Endothelial cell of umbilical vein (primary cell): ENCODE measurements around the gene DIS3. TPM values are rescaled to one million over a fixed set of nuclear protein-coding genes. Genes with fewer than 3 reads are reported as not detected.
"Not testable (repeated sequence)": the region's sequence is repeated elsewhere in the genome, so short reads cannot be mapped to it uniquely, and the experiment has no call there.

Source experiments
- BruUV-seq: library from RNA; stranded (reverse); fragments of 400-500 nt; replicated peaks from 2 replicates; lab custom pipeline; 2021; lab: Mats Ljungman, UMichigan
- CTCF ChIA-PET: fragments of 300-600, 350-600 bp; sonication (Branson Sonifier 250); formaldehyde crosslinking; loops from one replicate; lab custom pipeline; 2021; ENCODE audit warnings: antibody characterized with exemption, inconsistent platforms; lab: Charles Lee
- POLR2A ChIA-PET: fragments of 300-600, 350-600 bp; sonication (Branson Sonifier 250); formaldehyde crosslinking; loops from one replicate; lab custom pipeline; 2021; ENCODE audit warnings: antibody characterized with exemption, inconsistent platforms; lab: Charles Lee
- DNase-seq: peaks from one replicate; pipeline ENCODE4 v3.0.0-alpha.2; 2011; ENCODE audit warnings: low read depth, low spot score
- FAIRE-seq: peaks from 2 replicates; lab custom pipeline; 2011; peaks lifted over from hg19 to GRCh38; lab: Jason Lieb, UNC
- H2AFZ ChIP-seq: 2 replicates; pipeline ENCODE4 v1.6.0; 2012; ENCODE audit warnings: low read depth, low read length, control low read depth, inconsistent platforms
- H3K27ac ChIP-seq: 2 replicates; pipeline ENCODE4 v1.5.1; 2011; ENCODE audit warnings: low read depth, mild to moderate bottlenecking, control low read depth, low read length, moderate library complexity; ENCODE audit not compliant: insufficient read depth
- H3K27me3 ChIP-seq, 2 experiments: 2 replicates each; pipeline versions ENCODE4 v1.6.0 to v1.6.1; 2011; ENCODE audit warnings: low read length in 2 of 2, mixed read lengths in 1 of 2; ENCODE audit not compliant: control insufficient read depth in 2 of 2, insufficient read depth in 2 of 2
- H3K36me3 ChIP-seq, 2 experiments: 2 replicates in 1 of 2; 3 replicates in 1 of 2; pipeline ENCODE4 v1.5.1; 2011; ENCODE audit warnings: low read length in 2 of 2, mild to moderate bottlenecking in 1 of 2, moderate library complexity in 1 of 2; ENCODE audit not compliant: control insufficient read depth in 2 of 2, insufficient read depth in 2 of 2; ENCODE audit errors: extremely low read depth in 1 of 2
- H3K4me1 ChIP-seq: 3 replicates; pipeline ENCODE4 v1.5.1; 2011; ENCODE audit warnings: mild to moderate bottlenecking, low read length; ENCODE audit not compliant: control insufficient read depth, insufficient read depth; ENCODE audit errors: extremely low read depth
- H3K4me2 ChIP-seq: 2 replicates; pipeline ENCODE4 v1.6.1; 2011; ENCODE audit warnings: low read length, control low read depth, mixed read lengths; ENCODE audit not compliant: insufficient read depth
- H3K4me3 ChIP-seq, 3 experiments: fragments of 200-600 bp in 1 of 3; sonication (generic), shearing (Covaris generic) in 1 of 3; replicated peaks in 1 of 3; 2 replicates each; pipeline ENCODE4 v1.5.1; 2011 to 2016; ENCODE audit warnings: control low read depth in 3 of 3, low read length in 3 of 3, mild to moderate bottlenecking in 2 of 3, inconsistent platforms in 1 of 3, low read depth in 1 of 3, moderate library complexity in 1 of 3; ENCODE audit not compliant: insufficient read depth in 1 of 3
- H3K79me2 ChIP-seq: 2 replicates; pipeline ENCODE4 v1.6.0; 2012; ENCODE audit warnings: low read length, inconsistent platforms; ENCODE audit not compliant: control insufficient read depth, insufficient read depth
- H3K9ac ChIP-seq: replicated peaks from 2 replicates; pipeline ENCODE3; 2011; ENCODE audit warnings: low read length, control low read depth; ENCODE audit not compliant: insufficient read depth; ENCODE audit errors: extremely low read depth
- H3K9me1 ChIP-seq: replicated peaks from 3 replicates; pipeline ENCODE4 v1.6.0; 2011; ENCODE audit warnings: mild to moderate bottlenecking, low read length; ENCODE audit not compliant: control insufficient read depth, insufficient read depth; ENCODE audit errors: extremely low read depth
- H3K9me3 ChIP-seq: replicated peaks from 2 replicates; pipeline ENCODE4 v1.5.1; 2012; ENCODE audit warnings: low read length, inconsistent platforms; ENCODE audit not compliant: control insufficient read depth, insufficient read depth
- H4K20me1 ChIP-seq: replicated peaks from 2 replicates; pipeline ENCODE3; 2011; ENCODE audit warnings: mild to moderate bottlenecking, low read length; ENCODE audit not compliant: control insufficient read depth, insufficient read depth; ENCODE audit errors: extremely low read depth
- CTCF ChIP-seq, 2 donors: IDR thresholded peaks; 1 replicate in 1 of 2; 2 replicates in 1 of 2; pipeline ENCODE4 v1.5.1; 2011; ENCODE audit warnings: low read length in 2 of 2, mild to moderate bottlenecking in 2 of 2, moderate library complexity in 2 of 2, control low read depth in 1 of 2, inconsistent platforms in 1 of 2, low read depth in 1 of 2; ENCODE audit not compliant: insufficient read depth in 1 of 2; ENCODE audit errors: extremely low read depth in 1 of 2
- POLR2AphosphoS5 ChIP-seq: IDR thresholded peaks from 2 replicates; pipeline ENCODE4 v1.6.1; 2012; ENCODE audit warnings: low read depth, mild to moderate bottlenecking, control low read depth, low read length, moderate library complexity; ENCODE audit not compliant: insufficient read depth
- dilution Hi-C: fragments of 300-500 bp; cut with MboI; formaldehyde crosslinking; loops from one replicate; pipeline ENCODE4 v1.15.0; 2019; ENCODE audit warnings: low sequenced_read_pairs; ENCODE audit not compliant: extremely low pct_ligation_motif_present
- intact Hi-C: fragments of 100-400 bp; cut with micrococcal nuclease; formaldehyde crosslinking; loops from one replicate; pipeline ENCODE4 v1.10.0; 2022
- polyA plus RNA-seq, 4 experiments: library from polyadenylated mRNA; depleted of rRNA in 3 of 4; stranded (reverse) in 3 of 4; unstranded in 1 of 4; fragments of >200 nt; gene quantifications; 2 replicates each; pipeline versions ENCODE4 v1.2.1 to v1.2.3, GENCODE V29; 2011 to 2012; ENCODE audit warnings: missing spikeins in 1 of 4
- total RNA-seq: library from RNA; stranded (reverse); gene quantifications from 2 replicates; pipeline ENCODE4 v1.2.3, GENCODE V29; 2021

Gene DIS3
- total and polyA plus RNA-seq, 2 donors (not counting 3 experiments of a cell fraction or from before 2014, with no cell fraction given), result 12.4 to 31.4 TPM

GRCh38 chr13:72808917-72809500 is 27.3 kb upstream of the DIS3 start:
- H3K36me3 ChIP-seq, result no peaks in the 10 kb centered on the region
- DNase-seq, result peak; percentile 25
- no peaks in the 10 kb centered on the region for H3K27me3 ChIP-seq
- no peak overlapping the region for H3K4me3 ChIP-seq
- H3K9me1 ChIP-seq, result no peaks in the 10 kb centered on the region
- no peak overlapping the region for H2AFZ ChIP-seq
- BruUV-seq, result no TSS peak
- no peaks in the 10 kb centered on the region for H3K4me1 ChIP-seq
- intact Hi-C loops (loop anchor here (1.0 kb wide), 1 partner anchor 899 kb away; no protein-coding TSS in a partner anchor), dilution Hi-C loops (no loop called here)
- TF ChIP-seq POLR2AphosphoS5 (no peak), CTCF (IDR thresholded peaks at IDR 0.05; ENCODE audit: extremely low read depth in 1 of 2, insufficient read depth in 1 of 2, low read depth in 1 of 2, low read length in 2 of 2) (peak in 1 of 2 donors; percentile 14)
- POLR2A ChIA-PET, result interaction anchor here (0.6 kb wide), 1 partner anchor 23 kb away, joined by 5 read pairs; no protein-coding TSS in a partner anchor
- H3K9ac ChIP-seq, result no peak overlapping the region
- FAIRE-seq, result no peak
- H3K27ac ChIP-seq, result no peak overlapping the region
- CTCF ChIA-PET, result interaction anchor here (0.6 to 1.4 kb wide), 20 partner anchors 10 to 1383 kb away, joined by 3 to 9 read pairs (median 4); no protein-coding TSS in a partner anchor
- no peak overlapping the region for H3K4me2 ChIP-seq
- no peaks in the 10 kb centered on the region for H3K79me2 ChIP-seq
- no peaks in the 10 kb centered on the region for H3K9me3 ChIP-seq
- no peaks in the 10 kb centered on the region for H4K20me1 ChIP-seq

GRCh38 chr13:72806514-72806913 is 24.8 kb upstream of the DIS3 start:
- CTCF ChIA-PET, H3K27ac ChIP-seq, H2AFZ ChIP-seq, H3K36me3 ChIP-seq, intact Hi-C loops, H3K4me2 ChIP-seq, H3K9ac ChIP-seq, POLR2A ChIA-PET, dilution Hi-C loops, BruUV-seq, H3K4me3 ChIP-seq, H4K20me1 ChIP-seq, H3K9me1 ChIP-seq, H3K4me1 ChIP-seq, DNase-seq, H3K9me3 ChIP-seq, FAIRE-seq, H3K79me2 ChIP-seq, H3K27me3 ChIP-seq: not testable (repeated sequence)
